H1 (cell line): ENCODE data around the gene CDHR2. TPM values are rescaled to one million over a fixed set of nuclear protein-coding genes. Genes with fewer than 3 reads are reported as not detected.

ENCODE experiments used
- CTCF ChIA-PET: fragments of 300-600 bp; sonication (Branson Sonifier 250); formaldehyde crosslinking; loops from one replicate; lab custom pipeline; 2021; ENCODE audit not compliant: partially characterized antibody; lab: Charles Lee
- POLR2A ChIA-PET: fragments of 300-600 bp; sonication (Branson Sonifier 250); formaldehyde crosslinking; loops from one replicate; lab custom pipeline; 2021; ENCODE audit warnings: inconsistent platforms; ENCODE audit not compliant: partially characterized antibody; lab: Charles Lee
- DNase-seq, 2 experiments: peaks; one replicate each; pipeline versions ENCODE4 v3.0.0 to v3.0.0-alpha.2; 2010 to 2022; ENCODE audit warnings: low spot score in 2 of 2, low read depth in 1 of 2, mixed read lengths in 1 of 2
- FAIRE-seq: peaks from 2 replicates; lab custom pipeline; 2011; peaks lifted over from hg19 to GRCh38; lab: Jason Lieb, UNC
- H2AFZ ChIP-seq: 2 replicates; pipeline ENCODE4 v1.8.1; 2012; ENCODE audit warnings: low read length, inconsistent platforms
- H2AK5ac ChIP-seq: 2 replicates; pipeline ENCODE4 v1.6.1; 2013; ENCODE audit warnings: low read depth, low read length
- H2BK120ac ChIP-seq: replicated peaks from 2 replicates; pipeline ENCODE3; 2013; ENCODE audit warnings: low read depth, low read length, inconsistent platforms
- H2BK12ac ChIP-seq: 2 replicates; pipeline ENCODE4 v1.6.1; 2013; ENCODE audit warnings: low read depth, low read length
- H2BK15ac ChIP-seq: 2 replicates; pipeline ENCODE4 v1.6.1; 2013; ENCODE audit warnings: low read length
- H2BK20ac ChIP-seq: 2 replicates; pipeline ENCODE4 v1.6.1; 2013; ENCODE audit warnings: low read length
- H2BK5ac ChIP-seq: 2 replicates; pipeline ENCODE4 v1.6.1; 2013; ENCODE audit warnings: low read depth, low read length
- H3K14ac ChIP-seq: 2 replicates; pipeline ENCODE4 v1.6.1; 2013; ENCODE audit warnings: inconsistent platforms; ENCODE audit not compliant: insufficient read length
- H3K18ac ChIP-seq: 2 replicates; pipeline ENCODE4 v1.6.1; 2013; ENCODE audit warnings: low read length; ENCODE audit errors: extremely low read depth
- H3K23ac ChIP-seq: 2 replicates; pipeline ENCODE4 v1.6.1; 2013; ENCODE audit warnings: inconsistent platforms; ENCODE audit not compliant: insufficient read length
- H3K23me2 ChIP-seq: 2 replicates; pipeline ENCODE4 v1.6.1; 2013; ENCODE audit warnings: low read depth, low read length
- H3K27ac ChIP-seq: 2 replicates; pipeline ENCODE4 v1.6.1; 2011; ENCODE audit warnings: low read depth, low read length, inconsistent platforms
- H3K27me3 ChIP-seq, 4 experiments: replicated peaks in 1 of 4; 1 replicate in 1 of 4; 2 replicates in 3 of 4; pipeline versions ENCODE4 v1.6.1 to v1.8.1; 2011 to 2013; ENCODE audit warnings: low read length in 3 of 4, mild to moderate bottlenecking in 3 of 4, inconsistent platforms in 2 of 4, mixed read lengths in 2 of 4, moderate library complexity in 1 of 4; ENCODE audit not compliant: control insufficient read depth in 3 of 4, insufficient read depth in 3 of 4; ENCODE audit errors: extremely low read depth in 1 of 4
- H3K36me3 ChIP-seq, 4 experiments: 2 replicates each; pipeline versions ENCODE4 v1.6.1 to v1.8.1; 2011 to 2013; ENCODE audit warnings: mild to moderate bottlenecking in 4 of 4, low read length in 3 of 4, moderate library complexity in 2 of 4, control low read depth in 1 of 4, inconsistent platforms in 1 of 4; ENCODE audit not compliant: insufficient read depth in 4 of 4, control insufficient read depth in 2 of 4
- H3K4ac ChIP-seq: replicated peaks from 2 replicates; pipeline ENCODE3; 2013; ENCODE audit warnings: low read length, low read depth, mixed read lengths, inconsistent platforms; ENCODE audit not compliant: insufficient read length
- H3K4me1 ChIP-seq, 4 experiments: replicated peaks in 1 of 4; 1 replicate in 1 of 4; 2 replicates in 3 of 4; pipeline versions ENCODE4 v1.6.1 to v1.8.1; 2011 to 2013; ENCODE audit warnings: low read length in 3 of 4, inconsistent platforms in 2 of 4, mixed read lengths in 1 of 4; ENCODE audit not compliant: insufficient read depth in 4 of 4, control insufficient read depth in 3 of 4
- H3K4me2 ChIP-seq, 2 experiments: 2 replicates each; pipeline versions ENCODE4 v1.6.1 to v1.8.1; 2011 to 2013; ENCODE audit warnings: low read depth in 2 of 2, low read length in 2 of 2, control low read depth in 1 of 2, inconsistent platforms in 1 of 2, mild to moderate bottlenecking in 1 of 2; ENCODE audit not compliant: insufficient read depth in 1 of 2
- H3K4me3 ChIP-seq, 4 experiments: fragments of 200-600, 300-600 bp in 1 of 4; sonication (generic), shearing (Covaris generic), sonication (Bioruptor Twin) in 1 of 4; 2 replicates each; pipeline versions ENCODE4 v1.5.1 to v1.8.1; 2011 to 2016; ENCODE audit warnings: low read length in 4 of 4, low read depth in 3 of 4, control low read depth in 2 of 4, inconsistent platforms in 2 of 4, mild to moderate bottlenecking in 2 of 4, mixed read lengths in 1 of 4, moderate library complexity in 1 of 4; ENCODE audit not compliant: insufficient read depth in 2 of 4; ENCODE audit errors: extremely low read depth in 1 of 4
- H3K56ac ChIP-seq: replicated peaks from 2 replicates; pipeline ENCODE3; 2013; ENCODE audit warnings: low read depth, mild to moderate bottlenecking, mixed read lengths, low read length, inconsistent platforms; ENCODE audit not compliant: insufficient read length
- H3K79me1 ChIP-seq: 2 replicates; pipeline ENCODE4 v1.6.1; 2013; ENCODE audit warnings: low read depth, low read length, control low read depth
- H3K79me2 ChIP-seq, 2 experiments: 2 replicates each; pipeline versions ENCODE4 v1.6.1 to v1.8.1; 2012 to 2013; ENCODE audit warnings: low read length in 2 of 2, mild to moderate bottlenecking in 2 of 2, inconsistent platforms in 1 of 2; ENCODE audit not compliant: insufficient read depth in 2 of 2, control insufficient read depth in 1 of 2
- H3K9ac ChIP-seq, 4 experiments: replicated peaks in 1 of 4; 1 replicate in 1 of 4; 2 replicates in 3 of 4; pipeline versions ENCODE4 v1.6.1 to v1.8.1; 2011 to 2013; ENCODE audit warnings: low read depth in 3 of 4, low read length in 3 of 4, control low read depth in 2 of 4, mild to moderate bottlenecking in 2 of 4, moderate library complexity in 2 of 4, inconsistent platforms in 1 of 4; ENCODE audit errors: extremely low read depth in 1 of 4
- H3K9me3 ChIP-seq, 2 experiments: 2 replicates each; pipeline versions ENCODE4 v1.6.1 to v1.8.1; 2012 to 2013; ENCODE audit warnings: mild to moderate bottlenecking in 2 of 2, moderate library complexity in 2 of 2, control low read depth in 1 of 2, inconsistent platforms in 1 of 2, low read depth in 1 of 2, low read length in 1 of 2, mixed read lengths in 1 of 2; ENCODE audit not compliant: insufficient read depth in 2 of 2
- H4K20me1 ChIP-seq, 2 experiments: replicated peaks in 1 of 2; 2 replicates each; pipeline versions ENCODE3 to v1.8.1; 2011 to 2013; ENCODE audit warnings: inconsistent platforms in 2 of 2, low read length in 2 of 2, mild to moderate bottlenecking in 1 of 2; ENCODE audit not compliant: insufficient read depth in 2 of 2, control insufficient read depth in 1 of 2
- H4K5ac ChIP-seq: 2 replicates; pipeline ENCODE4 v1.6.1; 2013; ENCODE audit warnings: low read length, low read depth, mixed read lengths, inconsistent platforms; ENCODE audit not compliant: insufficient read length
- H4K8ac ChIP-seq: 2 replicates; pipeline ENCODE4 v1.8.0; 2013; ENCODE audit warnings: mild to moderate bottlenecking, moderate library complexity, low read length, inconsistent platforms; ENCODE audit not compliant: insufficient read depth; ENCODE audit errors: extremely low read depth
- H4K91ac ChIP-seq: replicated peaks from 2 replicates; pipeline ENCODE3; 2013; ENCODE audit warnings: low read length, mixed read lengths, inconsistent platforms; ENCODE audit not compliant: insufficient read length
- BRCA1 ChIP-seq: IDR thresholded peaks from 2 replicates; pipeline ENCODE4 v1.6.1; 2012; ENCODE audit warnings: low read depth, low read length, improper control_type of control experiment
- CHD2 ChIP-seq: IDR thresholded peaks from 2 replicates; pipeline ENCODE4 v1.6.1; 2012; ENCODE audit warnings: low read length, improper control_type of control experiment
- EP300 ChIP-seq, 2 experiments: IDR thresholded peaks; 1 replicate in 1 of 2; 2 replicates in 1 of 2; pipeline ENCODE4 v1.6.1; 2011 to 2012; ENCODE audit warnings: low read depth in 2 of 2, low read length in 2 of 2, mild to moderate bottlenecking in 2 of 2, borderline replicate concordance in 1 of 2, inconsistent platforms in 1 of 2, moderate library complexity in 1 of 2
- KDM4A ChIP-seq: IDR thresholded peaks from one replicate; pipeline ENCODE4 v1.7.1; 2012; ENCODE audit warnings: low read depth, mild to moderate bottlenecking, moderate library complexity, low read length, inconsistent platforms; ENCODE audit not compliant: severe bottlenecking
- POLR2A ChIP-seq, 2 experiments: IDR thresholded peaks; 1 replicate in 1 of 2; 2 replicates in 1 of 2; pipeline ENCODE4 v1.6.1; 2011; ENCODE audit warnings: low read depth in 2 of 2, low read length in 2 of 2, mild to moderate bottlenecking in 2 of 2; ENCODE audit errors: control extremely low read depth in 1 of 2
- POU5F1 ChIP-seq: IDR thresholded peaks from 2 replicates; pipeline ENCODE4 v1.6.1; 2011; ENCODE audit warnings: low read depth, mild to moderate bottlenecking, low read length, moderate library complexity
- RXRA ChIP-seq: IDR thresholded peaks from 2 replicates; pipeline ENCODE4 v1.6.1; 2011; ENCODE audit warnings: low read depth, mild to moderate bottlenecking, low read length, moderate library complexity; ENCODE audit not compliant: insufficient read depth
- SIN3A ChIP-seq, 2 experiments: IDR thresholded peaks in 1 of 2; conservative IDR thresholded peaks in 1 of 2; 2 replicates each; pipeline ENCODE4 v1.6.1; 2011 to 2012; ENCODE audit warnings: low read length in 2 of 2, improper control_type of control experiment in 1 of 2, low read depth in 1 of 2, mild to moderate bottlenecking in 1 of 2
- SP4 ChIP-seq: IDR thresholded peaks from 2 replicates; pipeline ENCODE4 v1.6.1; 2012; ENCODE audit warnings: low read length, inconsistent platforms
- WGBS, 2 experiments: shearing (Covaris generic) in 1 of 2; methylation state at CpG; one replicate each; pipeline versions ENCODE4 v1.1.6 to v1.1.7; 2013 to 2015; ENCODE audit warnings: low lambda C conversion rate in 2 of 2, mixed read lengths in 2 of 2, inconsistent platforms in 1 of 2, low coverage in 1 of 2, missing lambda C conversion rate in 1 of 2; ENCODE audit not compliant: insufficient replicate concordance in 2 of 2, insufficient coverage in 1 of 2, insufficient read length in 1 of 2; ENCODE audit errors: extremely low coverage in 1 of 2, missing lambda C conversion rate in 1 of 2; 5-methylcytosine and 5-hydroxymethylcytosine counted together
- polyA plus RNA-seq, 7 experiments: library from polyadenylated mRNA; depleted of rRNA in 3 of 7; stranded (reverse) in 5 of 7; unstranded in 2 of 7; fragments of >200 nt in 5 of 7; fragments of 200-250 nt in 2 of 7; gene quantifications; 1 replicate in 5 of 7; 2 replicates in 1 of 7; 4 replicates in 1 of 7; pipeline versions ENCODE4 v1.2.1 to v1.2.3, GENCODE V29; 2011 to 2013; ENCODE audit warnings: missing spikeins in 2 of 7, mixed read lengths in 2 of 7
- total RNA-seq: library from RNA; stranded (reverse); fragmentation: NEBNext Ultra II Directional; extraction: Animal tissue kit (Norgen Biotek cat#: 25700); gene quantifications from 2 replicates; pipeline ENCODE4 v1.2.1, GENCODE V29; 2021
- TF ChIP-seq, protein P1 (sequence below), 3 experiments: IDR thresholded peaks; 1 replicate in 2 of 3; 2 replicates in 1 of 3; pipeline versions ENCODE4 v1.5.1 to v1.6.1; 2011; ENCODE audit warnings: low read length in 3 of 3, mild to moderate bottlenecking in 3 of 3, inconsistent platforms in 2 of 3, low read depth in 1 of 3, moderate library complexity in 1 of 3; ENCODE audit not compliant: insufficient read depth in 1 of 3; ENCODE audit errors: control extremely low read depth in 1 of 3
- TF ChIP-seq, protein P2 (sequence below): IDR thresholded peaks from 2 replicates; pipeline ENCODE4 v1.6.1; 2011; ENCODE audit warnings: low read depth, mild to moderate bottlenecking, low read length; ENCODE audit not compliant: insufficient read depth

The CDHR2 gene
- total and polyA plus RNA-seq, 2 of the 8 experiments (the other 6 are each of a cell fraction or from before 2014, with no cell fraction given), result 0.02 to 0.43 TPM

DNA sequence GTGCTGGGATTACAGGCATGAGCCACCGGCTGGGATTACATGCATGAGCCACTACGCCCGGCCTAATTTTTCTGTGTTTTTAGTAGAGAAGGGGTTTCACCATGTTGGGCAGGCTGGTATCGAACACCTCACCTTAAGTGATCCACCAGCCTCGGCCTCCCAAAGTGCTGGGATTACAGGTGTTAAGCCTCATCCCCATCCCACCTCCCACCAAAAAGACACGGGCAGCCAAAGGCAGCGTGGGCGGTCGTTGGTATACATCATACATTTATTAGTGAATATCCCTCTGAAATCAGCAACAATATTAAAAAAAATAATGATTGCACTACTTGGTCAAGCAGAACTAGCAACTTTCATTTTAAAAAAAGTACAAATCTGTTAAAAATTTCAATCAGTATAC, 22.7 kb upstream of the CDHR2 start:
- H2AFZ ChIP-seq, result no peak overlapping the region
- no peak overlapping the region for H2AK5ac ChIP-seq
- no peak overlapping the region for H4K8ac ChIP-seq
- no peak overlapping the region for H3K14ac ChIP-seq
- H3K18ac ChIP-seq, result no peak overlapping the region
- H4K20me1 ChIP-seq, result peaks cover 12 to 22% of the 10 kb centered on the region in 2 experiments
- H3K4me3 ChIP-seq, result no peak overlapping the region
- H3K56ac ChIP-seq, result no peak overlapping the region
- ChIA-PET POLR2A (interaction anchor here (0.6 to 26.0 kb wide), 4 partner anchors 7 to 101 kb away, joined by 4 to 458 read pairs (median 231); partner anchors contain the start of gene RNF44), CTCF (no interaction called here)
- no peak overlapping the region for H2BK120ac ChIP-seq
- no peak overlapping the region for H3K23ac ChIP-seq
- no peak overlapping the region for H4K5ac ChIP-seq
- H3K27me3 ChIP-seq, result no peaks in the 10 kb centered on the region
- 97% methylated on average over 9 of the region's 9 CpGs; no CpG with 5 or more reads in 1 of the 2 experiments for WGBS, 2 experiments
- no peaks in the 10 kb centered on the region; a peak in 1 of 7 replicates for H3K4me1 ChIP-seq
- DNase-seq, result no peak
- H2BK20ac ChIP-seq, result no peak overlapping the region
- H2BK5ac ChIP-seq, result no peak overlapping the region
- peaks cover 23 to 41% (median 34%) of the 10 kb centered on the region in 4 experiments; a peak in 7 of 8 replicates for H3K36me3 ChIP-seq
- no peak overlapping the region for H2BK15ac ChIP-seq
- no peaks in the 10 kb centered on the region for H3K9me3 ChIP-seq
- peaks cover 0 to 4% of the 10 kb centered on the region in 2 experiments; a peak in 1 of 4 replicates for H3K79me2 ChIP-seq
- peaks cover 3% of the 10 kb centered on the region for H3K79me1 ChIP-seq
- FAIRE-seq, result no peak
- H3K4me2 ChIP-seq, result no peak overlapping the region
- H4K91ac ChIP-seq, result no peak overlapping the region
- H3K9ac ChIP-seq, result no peak overlapping the region
- H2BK12ac ChIP-seq, result no peak overlapping the region
- no peak overlapping the region for H3K27ac ChIP-seq
- no peak overlapping the region for H3K4ac ChIP-seq
- no peaks in the 10 kb centered on the region for H3K23me2 ChIP-seq
- TF ChIP-seq, protein P1, sequence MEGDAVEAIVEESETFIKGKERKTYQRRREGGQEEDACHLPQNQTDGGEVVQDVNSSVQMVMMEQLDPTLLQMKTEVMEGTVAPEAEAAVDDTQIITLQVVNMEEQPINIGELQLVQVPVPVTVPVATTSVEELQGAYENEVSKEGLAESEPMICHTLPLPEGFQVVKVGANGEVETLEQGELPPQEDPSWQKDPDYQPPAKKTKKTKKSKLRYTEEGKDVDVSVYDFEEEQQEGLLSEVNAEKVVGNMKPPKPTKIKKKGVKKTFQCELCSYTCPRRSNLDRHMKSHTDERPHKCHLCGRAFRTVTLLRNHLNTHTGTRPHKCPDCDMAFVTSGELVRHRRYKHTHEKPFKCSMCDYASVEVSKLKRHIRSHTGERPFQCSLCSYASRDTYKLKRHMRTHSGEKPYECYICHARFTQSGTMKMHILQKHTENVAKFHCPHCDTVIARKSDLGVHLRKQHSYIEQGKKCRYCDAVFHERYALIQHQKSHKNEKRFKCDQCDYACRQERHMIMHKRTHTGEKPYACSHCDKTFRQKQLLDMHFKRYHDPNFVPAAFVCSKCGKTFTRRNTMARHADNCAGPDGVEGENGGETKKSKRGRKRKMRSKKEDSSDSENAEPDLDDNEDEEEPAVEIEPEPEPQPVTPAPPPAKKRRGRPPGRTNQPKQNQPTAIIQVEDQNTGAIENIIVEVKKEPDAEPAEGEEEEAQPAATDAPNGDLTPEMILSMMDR (IDR thresholded peaks at IDR 0.05; ENCODE audit: control extremely low read depth in 1 of 3, insufficient read depth in 1 of 3, low read depth in 1 of 3, low read length in 3 of 3), result no peak
- TF ChIP-seq POLR2A (IDR thresholded peaks at IDR 0.05; ENCODE audit: control extremely low read depth in 1 of 2, low read depth in 2 of 2, low read length in 2 of 2) (no peak), BRCA1 (no peak), SP4 (no peak), KDM4A (no peak), POU5F1 (no peak), SIN3A (conservative IDR thresholded peaks at IDR 0.05 in 1 of 2, IDR thresholded peaks at IDR 0.05 in 1 of 2; ENCODE audit: low read depth in 1 of 2, low read length in 2 of 2) (no peak), CHD2 (no peak), RXRA (no peak), EP300 (IDR thresholded peaks at IDR 0.05; ENCODE audit: borderline replicate concordance in 1 of 2, low read depth in 2 of 2, low read length in 2 of 2) (no peak)
- TF ChIP-seq, protein P2, sequence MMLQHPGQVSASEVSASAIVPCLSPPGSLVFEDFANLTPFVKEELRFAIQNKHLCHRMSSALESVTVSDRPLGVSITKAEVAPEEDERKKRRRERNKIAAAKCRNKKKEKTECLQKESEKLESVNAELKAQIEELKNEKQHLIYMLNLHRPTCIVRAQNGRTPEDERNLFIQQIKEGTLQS, result no peak
